H54 (cell line): ENCODE measurements around the gene CSMD2.

Source experiments
- DNase-seq: peaks from one replicate; pipeline ENCODE4 v3.0.0; 2011; ENCODE audit warnings: low spot score, mixed read lengths; ENCODE audit not compliant: insufficient read length
- FAIRE-seq: peaks from 3 replicates; lab custom pipeline; 2011; peaks lifted over from hg19 to GRCh38; lab: Jason Lieb, UNC
- POLR2A ChIP-seq: IDR thresholded peaks from 2 replicates; pipeline ENCODE4 v1.6.1; 2011; ENCODE audit warnings: low read depth, mild to moderate bottlenecking, low read length

The CSMD2 gene

DNA sequence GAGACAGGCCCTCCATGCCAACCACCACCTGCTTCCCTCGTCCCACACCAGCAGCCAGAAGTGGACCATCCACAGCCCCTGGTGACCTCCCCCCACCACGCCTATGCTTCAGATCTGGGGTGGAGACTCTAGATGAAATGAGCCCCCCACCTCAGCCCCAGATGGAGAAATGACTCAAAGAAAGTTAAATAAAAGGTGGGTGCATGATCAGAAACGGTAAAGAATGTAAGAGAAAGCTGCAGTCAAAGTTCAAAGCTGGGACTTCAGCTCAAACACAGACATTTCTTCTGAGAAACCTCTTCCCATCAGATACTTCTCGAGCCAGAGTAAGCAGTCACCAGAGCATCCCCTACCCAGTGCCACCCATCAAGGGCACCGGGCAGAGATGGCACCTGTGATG lies 344.2 kb downstream of the CSMD2 start:
- FAIRE-seq (no peak), DNase-seq (no peak)
- TF ChIP-seq POLR2A, result no peak

DNA sequence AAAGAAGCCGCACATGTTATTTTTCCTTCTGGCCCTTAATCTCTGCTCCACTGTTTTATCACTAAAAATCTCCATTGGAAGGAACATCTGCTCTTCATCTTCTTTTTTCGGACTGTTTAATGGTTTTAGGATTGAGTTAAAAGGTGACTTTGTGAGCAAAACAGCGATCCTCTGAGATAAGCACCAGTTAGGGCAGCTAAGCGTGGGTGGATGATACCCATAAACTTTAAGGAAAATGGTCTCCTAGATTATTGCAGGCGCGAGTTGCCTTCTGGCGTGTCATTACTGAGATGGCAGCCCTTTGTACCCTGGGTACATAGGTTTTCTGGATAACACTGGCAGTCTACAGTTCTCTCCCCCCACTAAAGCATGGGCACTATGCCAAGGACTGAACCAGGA lies 345.1 kb downstream of the CSMD2 start:
- TF ChIP-seq POLR2A, result no peak
- no peak for FAIRE-seq

DNA sequence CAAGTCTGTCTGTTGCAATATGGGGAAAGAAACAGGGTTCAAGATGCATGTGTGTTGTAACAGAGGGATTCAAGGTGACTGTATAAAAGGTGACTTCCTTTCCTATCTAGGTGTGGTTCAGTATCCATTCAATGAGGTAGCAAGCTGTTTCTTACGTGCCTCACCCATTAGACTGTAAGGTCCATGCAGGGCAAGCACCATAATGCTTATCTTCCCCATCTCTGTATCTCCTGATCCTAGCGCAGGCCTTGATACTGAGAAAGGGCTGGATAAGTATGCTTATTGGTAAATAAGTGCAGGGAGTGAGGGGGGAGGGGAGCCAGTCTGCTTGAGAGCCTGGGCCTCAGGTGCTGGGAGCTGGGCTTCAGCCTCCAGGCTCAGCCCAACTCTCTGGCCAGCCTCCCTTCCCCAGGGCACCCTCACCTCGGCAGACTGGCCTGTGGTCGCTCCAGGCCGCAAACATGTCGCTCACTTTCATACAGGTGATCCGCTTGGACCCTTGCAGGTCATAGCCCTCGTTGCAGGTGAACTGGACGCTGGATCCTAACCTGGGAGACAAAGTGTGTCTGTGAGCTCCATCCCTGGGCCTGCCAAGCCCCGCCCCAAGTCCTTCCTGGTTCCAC lies 345.6 kb downstream of the CSMD2 start:
- TF ChIP-seq POLR2A, result no peak
- no peak for FAIRE-seq
- DNase-seq, result no peak

More for the DNA sequence above, 345.1 kb downstream of the CSMD2 start:
- DNase-seq, result no peak

DNA sequence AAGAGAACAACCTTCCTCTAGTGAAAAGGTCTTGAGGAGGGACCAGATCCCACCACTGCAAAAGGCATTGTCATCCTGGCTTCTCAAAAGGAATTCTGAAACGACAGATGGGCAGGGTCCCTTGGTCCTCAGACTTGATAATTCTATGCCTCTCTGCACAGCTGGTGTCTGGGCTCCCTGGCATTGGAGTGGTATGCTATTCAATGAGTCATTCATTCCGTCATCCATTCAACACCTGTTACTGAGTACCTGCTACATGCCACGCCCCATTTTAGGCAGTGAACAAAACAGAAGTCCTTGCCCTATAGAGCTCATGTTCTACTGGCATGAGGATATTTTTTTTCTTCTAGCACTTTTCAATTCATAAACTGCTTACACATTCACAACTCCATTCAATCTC lies 347.0 kb downstream of the CSMD2 start:
- FAIRE-seq, result no peak
- no peak for TF ChIP-seq POLR2A
- no peak for DNase-seq

DNA sequence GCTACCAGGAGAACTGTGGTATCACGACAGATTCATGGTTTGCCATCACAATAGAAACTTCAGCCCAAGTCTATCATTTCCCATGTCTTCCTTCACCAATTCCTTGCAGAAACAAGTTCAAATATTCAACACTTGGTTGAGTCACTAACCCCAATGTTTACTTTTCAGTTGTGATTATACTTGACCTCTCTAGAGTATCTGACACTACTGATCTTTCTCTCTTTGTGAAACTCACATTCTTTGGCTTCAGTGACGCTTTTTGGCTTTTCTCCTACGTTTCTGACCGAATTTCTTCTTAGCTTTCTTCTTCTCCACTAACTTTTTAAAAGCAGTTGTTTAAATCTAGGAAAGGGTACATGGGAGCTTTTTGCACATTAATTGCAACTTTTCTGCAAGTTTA lies 350.0 kb downstream of the CSMD2 start:
- FAIRE-seq (peak; percentile 97), DNase-seq (peak; percentile 47)
- no peak for TF ChIP-seq POLR2A

GRCh38 chr1:33814166-33814565 lies 350.9 kb downstream of the CSMD2 start:
- DNase-seq (peak; percentile 33), FAIRE-seq (peak; percentile 84)
- TF ChIP-seq POLR2A, result no peak

GRCh38 chr1:33810571-33810970 lies 354.5 kb downstream of the CSMD2 start:
- no peak for TF ChIP-seq POLR2A
- DNase-seq (no peak), FAIRE-seq (no peak)

DNA sequence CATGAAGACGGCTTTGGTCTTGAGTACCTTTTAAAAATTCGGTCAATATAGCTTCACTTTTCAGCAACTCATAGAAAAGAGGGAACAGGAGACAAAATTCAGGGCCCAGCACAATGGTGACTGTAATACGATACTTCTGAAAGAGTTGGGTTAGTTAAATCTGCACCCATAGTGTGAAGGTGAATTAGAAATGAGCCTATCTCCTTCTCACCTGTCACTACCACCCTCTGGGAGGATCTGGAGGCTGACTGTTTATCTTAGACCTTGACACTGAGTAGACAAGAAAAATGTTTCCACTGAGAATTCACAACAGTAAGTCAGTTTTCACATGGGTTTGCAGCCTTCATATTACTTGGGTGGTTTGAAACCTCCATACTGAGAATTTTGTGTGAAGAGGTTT lies 359.0 kb downstream of the CSMD2 start:
- DNase-seq (no peak), FAIRE-seq (no peak)
- no peak for TF ChIP-seq POLR2A

DNA sequence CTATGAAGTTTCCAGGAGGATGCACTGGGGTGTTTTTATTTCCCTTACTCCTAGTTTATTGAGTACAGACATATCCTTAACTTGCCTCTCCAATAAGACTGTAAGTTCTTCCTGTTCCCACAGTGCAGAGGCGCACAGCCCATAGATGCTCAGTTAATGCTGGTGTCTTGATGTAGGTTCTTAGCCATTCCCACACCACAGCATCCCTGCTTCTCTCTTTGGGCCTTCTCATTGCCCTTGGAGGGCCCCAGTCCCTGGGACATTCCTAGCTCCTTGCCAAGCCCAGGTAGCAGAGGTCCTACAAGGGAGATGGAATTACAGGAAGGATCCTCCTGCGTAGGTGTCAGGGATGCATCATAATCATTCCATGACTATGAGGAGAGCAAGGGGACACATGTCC lies 362.8 kb downstream of the CSMD2 start:
- TF ChIP-seq POLR2A, result no peak
- no peak for FAIRE-seq
- DNase-seq, result no peak

GRCh38 chr1:33797849-33798248 lies 367.2 kb downstream of the CSMD2 start:
- no peak for TF ChIP-seq POLR2A
- DNase-seq (no peak), FAIRE-seq (no peak)

- FAIRE-seq, result no peak
- no peak for DNase-seq
- no peak for TF ChIP-seq POLR2A
Measured at GRCh38 chr1:33792651-33793050, 372.4 kb downstream of the CSMD2 start.

- TF ChIP-seq POLR2A, result no peak
- FAIRE-seq, result no peak
- no peak for DNase-seq
Measured at GRCh38 chr1:33792216-33792615, 372.8 kb downstream of the CSMD2 start.

- DNase-seq (no peak), FAIRE-seq (no peak)
- TF ChIP-seq POLR2A, result no peak
Measured at GRCh38 chr1:33791251-33791650, 373.8 kb downstream of the CSMD2 start.

GRCh38 chr1:33790577-33790976 lies 374.5 kb downstream of the CSMD2 start:
- no peak for TF ChIP-seq POLR2A
- DNase-seq (no peak), FAIRE-seq (no peak)

DNA sequence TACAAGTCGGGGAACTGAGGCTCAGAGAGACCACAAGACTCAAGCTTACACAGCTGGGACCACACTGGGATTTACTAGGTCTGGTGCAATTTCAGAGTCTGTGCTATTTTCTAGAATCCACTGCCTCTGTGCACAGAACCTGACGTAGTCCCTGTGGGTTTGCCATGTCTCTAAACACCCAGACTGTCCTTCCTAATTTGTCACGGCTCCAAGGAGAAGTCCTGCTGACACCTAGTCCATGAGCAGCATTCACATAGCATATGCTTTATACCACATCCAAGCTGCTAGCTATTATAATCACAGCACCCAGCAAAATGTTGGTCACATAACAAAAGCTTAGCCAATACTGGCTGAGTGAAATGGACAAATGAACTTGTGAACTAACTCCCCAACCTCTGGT lies 380.2 kb downstream of the CSMD2 start:
- DNase-seq, result no peak
- no peak for FAIRE-seq
- no peak for TF ChIP-seq POLR2A
